SK-N-SH (cell line): ENCODE results near the gene MLANA. TPM values are rescaled to one million over a fixed set of nuclear protein-coding genes. Genes with fewer than 3 reads are reported as not detected.

ENCODE experiments used
- CTCF ChIA-PET: fragments of 300-600, 350-600 bp; formaldehyde crosslinking; extraction: SDS; loops from one replicate; lab custom pipeline; 2021; lab: Yijun Ruan, JAX
- POLR2A ChIA-PET: fragments of 350-600 bp; sonication (Branson Sonifier 250); formaldehyde crosslinking; extraction: SDS; loops from one replicate; lab custom pipeline; 2020; ENCODE audit warnings: antibody characterized with exemption, inconsistent platforms; lab: Yijun Ruan, JAX
- DNase-seq: peaks from one replicate; pipeline ENCODE4 v3.0.0; 2012
- H2AFZ ChIP-seq: fragments of 200-600 bp; sonication (generic); 2 replicates; pipeline ENCODE4 v1.8.1; 2016; ENCODE audit warnings: antibody characterized with exemption, mild to moderate bottlenecking, low read depth
- H3F3A ChIP-seq: fragments of 200-600 bp; sonication (generic); replicated peaks from 2 replicates; pipeline ENCODE3; 2016; ENCODE audit warnings: antibody characterized with exemption, mild to moderate bottlenecking; ENCODE audit not compliant: insufficient read depth
- H3K27ac ChIP-seq, 2 experiments: fragments of 200-500 bp in 1 of 2; fragments of 200-600 bp in 1 of 2; sonication (Bioruptor generic) in 1 of 2; sonication (generic), shearing (Covaris generic) in 1 of 2; 2 replicates each; pipeline versions ENCODE4 v1.5.1 to v1.6.1; 2014 to 2016; ENCODE audit warnings: low read depth in 2 of 2, inconsistent platforms in 1 of 2, low read length in 1 of 2, mild to moderate bottlenecking in 1 of 2, mixed read lengths in 1 of 2
- H3K27me3 ChIP-seq: fragments of 200-600 bp; sonication (generic), shearing (Covaris generic); 2 replicates; pipeline ENCODE4 v1.6.1; 2016; ENCODE audit warnings: mixed run types; ENCODE audit not compliant: insufficient read depth
- H3K36me3 ChIP-seq, 2 experiments: fragments of 200-500 bp in 1 of 2; fragments of 200-600 bp in 1 of 2; sonication (Bioruptor generic) in 1 of 2; sonication (generic) in 1 of 2; replicated peaks in 1 of 2; 2 replicates each; pipeline versions ENCODE3 to v1.5.1; 2014 to 2016; ENCODE audit warnings: low read length in 1 of 2, mild to moderate bottlenecking in 1 of 2; ENCODE audit not compliant: insufficient read depth in 2 of 2, control insufficient read depth in 1 of 2
- H3K4me1 ChIP-seq, 2 experiments: fragments of 200-500 bp in 1 of 2; fragments of 200-600 bp in 1 of 2; sonication (Bioruptor generic) in 1 of 2; sonication (generic), shearing (Covaris generic) in 1 of 2; 2 replicates each; pipeline versions ENCODE4 v1.5.1 to v1.6.1; 2014 to 2016; ENCODE audit warnings: low read depth in 1 of 2, low read length in 1 of 2, mixed run types in 1 of 2; ENCODE audit not compliant: insufficient read depth in 2 of 2, control insufficient read depth in 1 of 2
- H3K4me2 ChIP-seq: fragments of 200-600 bp; sonication (generic), shearing (Covaris generic); 2 replicates; pipeline ENCODE4 v1.6.1; 2017; ENCODE audit warnings: mixed run types
- H3K4me3 ChIP-seq, 2 experiments: fragments of 200-500 bp in 1 of 2; fragments of 200-600 bp in 1 of 2; sonication (Bioruptor generic) in 1 of 2; sonication (generic), shearing (Covaris generic) in 1 of 2; 2 replicates each; pipeline versions ENCODE4 v1.5.1 to v1.8.1; 2014 to 2016; ENCODE audit warnings: low read depth in 2 of 2, inconsistent platforms in 1 of 2, low read length in 1 of 2, mild to moderate bottlenecking in 1 of 2, mixed read lengths in 1 of 2, moderate library complexity in 1 of 2
- H3K79me2 ChIP-seq: fragments of 200-600 bp; sonication (generic); 2 replicates; pipeline ENCODE4 v1.8.1; 2017; ENCODE audit warnings: mild to moderate bottlenecking; ENCODE audit not compliant: insufficient read depth
- H3K9ac ChIP-seq: fragments of 200-600 bp; sonication (generic); 2 replicates; pipeline ENCODE4 v1.6.1; 2017; ENCODE audit warnings: mixed run types
- H3K9me2 ChIP-seq: fragments of 200-600 bp; sonication (generic); 2 replicates; pipeline ENCODE4 v1.6.1; 2017; ENCODE audit warnings: mixed run types
- H3K9me3 ChIP-seq: fragments of 200-600 bp; sonication (generic); 2 replicates; pipeline ENCODE4 v1.6.1; 2017; ENCODE audit warnings: mixed run types, mild to moderate bottlenecking, moderate library complexity
- H4K20me1 ChIP-seq: fragments of 200-600 bp; sonication (generic); 2 replicates; pipeline ENCODE4 v1.6.1; 2017; ENCODE audit warnings: mild to moderate bottlenecking, mixed run types; ENCODE audit not compliant: insufficient read depth
- CTCF ChIP-seq: fragments of 200-600 bp; sonication (generic); IDR thresholded peaks from 2 replicates; pipeline ENCODE4 v1.6.1; 2017; ENCODE audit warnings: antibody characterized with exemption, mild to moderate bottlenecking, moderate library complexity
- EZH2phosphoT487 ChIP-seq: fragments of 200-600 bp; sonication (generic); IDR thresholded peaks from 2 replicates; pipeline ENCODE4 v1.6.1; 2017; ENCODE audit warnings: low read depth, mixed run types, mild to moderate bottlenecking, antibody characterized with exemption, moderate library complexity, borderline replicate concordance
- GABPA ChIP-seq: IDR thresholded peaks from 2 replicates; pipeline ENCODE4 v1.4.0; 2012; ENCODE audit warnings: low read depth, mild to moderate bottlenecking
- IRF3 ChIP-seq: fragments of 150-350 bp; IDR thresholded peaks from 2 replicates; pipeline ENCODE4 v1.6.1; 2016; ENCODE audit warnings: mild to moderate bottlenecking, low read depth, low read length
- MAX ChIP-seq: IDR thresholded peaks from 2 replicates; pipeline ENCODE4 v1.4.0; 2012; ENCODE audit warnings: low read depth
- MXI1 ChIP-seq: IDR thresholded peaks from 2 replicates; pipeline ENCODE4 v1.6.1; 2012; ENCODE audit warnings: mild to moderate bottlenecking, low read depth, low read length, improper control_type of control experiment
- PBX3 ChIP-seq: IDR thresholded peaks from 2 replicates; pipeline ENCODE4; 2012
- RAD21 ChIP-seq: IDR thresholded peaks from 2 replicates; pipeline ENCODE4 v1.6.1; 2012; ENCODE audit warnings: mild to moderate bottlenecking, low read length
- RFX5 ChIP-seq: IDR thresholded peaks from 2 replicates; pipeline ENCODE4 v1.6.1; 2012; ENCODE audit warnings: mild to moderate bottlenecking, improper control_type of control experiment, low read length
- TAF1 ChIP-seq: IDR thresholded peaks from 2 replicates; pipeline ENCODE4 v1.6.1; 2012; ENCODE audit warnings: low read depth, mild to moderate bottlenecking, low read length, moderate library complexity, borderline replicate concordance
- USF1 ChIP-seq: IDR thresholded peaks from 2 replicates; pipeline ENCODE4 v1.4.0; 2012; ENCODE audit warnings: low read depth, borderline replicate concordance
- USF2 ChIP-seq: fragments of 150-350 bp; IDR thresholded peaks from 2 replicates; pipeline ENCODE4 v1.6.1; 2017; ENCODE audit warnings: antibody characterized with exemption, low read length, low read depth, borderline replicate concordance
- YY1 ChIP-seq: IDR thresholded peaks from 2 replicates; pipeline ENCODE4 v1.4.0; 2012; ENCODE audit warnings: low read depth, mild to moderate bottlenecking
- WGBS: methylation state at CpG from one replicate; pipeline ENCODE4 v1.1.6; 2017; ENCODE audit warnings: low lambda C conversion rate; 5-methylcytosine and 5-hydroxymethylcytosine counted together
- polyA plus RNA-seq, 3 experiments: library from polyadenylated mRNA; depleted of rRNA; stranded (reverse); fragments of >200 nt; gene quantifications; 2 replicates each; pipeline ENCODE4 v1.2.3, GENCODE V29; 2012

MLANA gene
- polyA plus RNA-seq, 1 of the 3 experiments (the other 2 are of a cell fraction): not detected

- TF ChIP-seq GABPA: no peak
- no peak for TF ChIP-seq CTCF
- no peak for TF ChIP-seq RAD21
- no peak for TF ChIP-seq YY1
- TF ChIP-seq USF2: no peak
Measured at GRCh38 chr9:5917273-5917672, 26.6 kb downstream of the MLANA start (continued).

DNA sequence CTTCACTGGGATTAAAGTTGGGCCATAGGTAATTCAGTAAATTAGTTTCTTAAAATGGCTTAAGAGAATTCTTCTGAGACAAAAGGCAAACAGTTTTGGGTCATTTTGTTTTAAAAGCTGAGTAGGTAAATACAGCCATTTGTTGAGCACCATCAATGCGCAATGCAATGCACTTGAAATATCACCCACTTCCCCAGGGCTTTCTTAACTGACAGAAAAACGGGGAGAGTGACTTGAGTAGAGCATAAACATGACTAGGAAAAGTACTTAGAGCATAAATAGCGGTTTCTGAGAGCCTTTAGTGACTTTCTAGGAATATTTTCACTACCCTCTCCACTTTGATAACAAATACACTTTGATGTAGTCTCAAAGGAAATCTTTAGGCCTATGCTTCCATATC, 27.2 kb downstream of the MLANA start:
- Histone ChIP-seq H3K36me3 (peaks cover 23 to 28% of the 10 kb centered on the region in 2 experiments), H3K9me3 (no peaks in the 10 kb centered on the region), H3F3A (no peaks in the 10 kb centered on the region), H3K4me2 (no peak overlapping the region), H3K79me2 (no peaks in the 10 kb centered on the region), H2AFZ (no peak overlapping the region), H3K9me2 (no peaks in the 10 kb centered on the region), H3K4me1 (no peaks in the 10 kb centered on the region), H3K9ac (no peak overlapping the region), H3K4me3 (no peak overlapping the region), H3K27me3 (no peaks in the 10 kb centered on the region), H3K27ac (no peak overlapping the region), H4K20me1 (no peaks in the 10 kb centered on the region)
- POLR2A ChIA-PET: no interaction called here
- CTCF ChIA-PET: interaction anchor here (1.1 kb wide), 1 partner anchor 106 kb away, joined by 3 read pairs; no protein-coding TSS in a partner anchor
- DNase-seq: no peak
- WGBS: 64% methylated on average over 3 of the region's 3 CpGs
- TF ChIP-seq TAF1: no peak

GRCh38 chr9:5918460-5918859, 27.8 kb downstream of the MLANA start:
- Histone ChIP-seq H3K9me3 (no peaks in the 10 kb centered on the region), H2AFZ (no peak overlapping the region), H3K9me2 (no peaks in the 10 kb centered on the region), H3K36me3 (peaks cover 29 to 31% of the 10 kb centered on the region in 2 experiments), H3K27me3 (no peaks in the 10 kb centered on the region), H3K9ac (no peak overlapping the region), H3K4me1 (no peaks in the 10 kb centered on the region), H3K4me2 (no peak overlapping the region), H3F3A (no peaks in the 10 kb centered on the region), H3K4me3 (no peak overlapping the region), H4K20me1 (no peaks in the 10 kb centered on the region), H3K79me2 (no peaks in the 10 kb centered on the region), H3K27ac (no peak overlapping the region)
- TF ChIP-seq MXI1 (no peak), MAX (no peak), EZH2phosphoT487 (no peak), RFX5 (no peak), IRF3 (no peak), PBX3 (no peak), USF1 (no peak), GABPA (no peak)
- WGBS: 91% methylated on average over 3 of the region's 3 CpGs
- ChIA-PET CTCF (interaction anchor here (1.1 to 1.2 kb wide), 2 partner anchors 31 to 106 kb away, joined by 3 to 4 read pairs; no protein-coding TSS in a partner anchor), POLR2A (no interaction called here)
- DNase-seq: no peak
